GM21423 (cell line): ENCODE data around the gene CFAP46.
"Not testable (repeated sequence)": the region's sequence is repeated elsewhere in the genome, so short reads cannot be mapped to it uniquely, and the experiment has no call there.

Source experiments
- ATAC-seq: cut with Tn5 transposase; IDR thresholded peaks from one replicate; pipeline ENCODE4 v1.9.1; 2021; ENCODE audit warnings: mild to moderate bottlenecking, moderate library complexity; ENCODE audit not compliant: unreplicated experiment

CFAP46 gene

GRCh38 chr10:132902656-132903575 lies 39.5 kb downstream of the CFAP46 start:
- not testable (repeated sequence) for ATAC-seq

- ATAC-seq: no peak
Observed at GRCh38 chr10:132901351-132901750, 41.0 kb downstream of the CFAP46 start.

- ATAC-seq: no peak
Observed at GRCh38 chr10:132900211-132900756, 42.1 kb downstream of the CFAP46 start.

GRCh38 chr10:132899751-132900065 lies 42.7 kb downstream of the CFAP46 start:
- ATAC-seq: no peak

GRCh38 chr10:132899054-132899750 lies 43.2 kb downstream of the CFAP46 start:
- no peak for ATAC-seq

- ATAC-seq: no peak
Observed at GRCh38 chr10:132898391-132899053, 43.8 kb downstream of the CFAP46 start.

- no peak for ATAC-seq
Observed at GRCh38 chr10:132897516-132898381, 44.6 kb downstream of the CFAP46 start.

- not testable (repeated sequence) for ATAC-seq
Observed at GRCh38 chr10:132893786-132894185, 48.6 kb downstream of the CFAP46 start.

GRCh38 chr10:132893090-132893489 lies 49.3 kb downstream of the CFAP46 start:
- no peak for ATAC-seq

- no peak for ATAC-seq
Observed at GRCh38 chr10:132892004-132892403, 50.4 kb downstream of the CFAP46 start.

GRCh38 chr10:132891368-132891767 lies 51.0 kb downstream of the CFAP46 start:
- no peak for ATAC-seq

GRCh38 chr10:132890301-132890700 lies 52.1 kb downstream of the CFAP46 start:
- no peak for ATAC-seq

GRCh38 chr10:132889556-132889955 lies 52.8 kb downstream of the CFAP46 start:
- no peak for ATAC-seq

- no peak for ATAC-seq
Observed at GRCh38 chr10:132888898-132889490, 53.4 kb downstream of the CFAP46 start.

GRCh38 chr10:132888446-132888845 lies 53.9 kb downstream of the CFAP46 start:
- ATAC-seq: not testable (repeated sequence)

- ATAC-seq: no peak
Observed at GRCh38 chr10:132886211-132887099, 55.9 kb downstream of the CFAP46 start.

GRCh38 chr10:132885451-132886210 lies 56.7 kb downstream of the CFAP46 start:
- ATAC-seq: no peak

- ATAC-seq: no peak
Observed at GRCh38 chr10:132884691-132885271, 57.6 kb downstream of the CFAP46 start.
